Stimulated activated CD4-positive, alpha-beta T cell treated with anti-CD3 and anti-CD28 coated beads, Interleukin-4, amount 100 ng/mL, for 4 hours (primary cell): ENCODE measurements around the gene CLDN4.

Source experiments
- DNase-seq, 2 experiments: peaks; one replicate each; pipeline ENCODE4 v3.0.0-alpha.2; 2020

CLDN4 gene

DNA sequence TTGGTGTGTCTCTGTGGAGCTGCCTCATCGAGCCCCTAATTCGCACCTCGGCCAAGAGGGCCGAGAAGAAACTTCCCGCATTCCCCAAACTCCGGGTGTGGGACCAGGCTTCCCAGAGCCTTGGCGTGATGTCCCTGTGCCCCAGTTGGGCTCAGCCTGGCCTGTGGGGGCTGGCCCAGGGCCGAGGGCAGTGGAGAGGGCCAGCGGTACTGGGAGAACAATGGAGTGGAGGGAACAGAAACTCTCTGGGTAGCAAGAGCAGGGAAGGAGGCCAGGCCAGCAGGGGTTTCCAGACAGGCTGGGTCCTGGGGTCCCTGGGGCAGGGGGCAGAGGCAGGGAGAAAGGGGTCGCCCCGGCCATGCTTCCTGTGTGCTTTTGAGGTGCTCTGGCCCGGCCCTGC lies 46.2 kb downstream of the CLDN4 start:
- DNase-seq, result no peak

- no peak for DNase-seq
Observed at GRCh38 chr7:73879977-73880681, 49.3 kb downstream of the CLDN4 start.

GRCh38 chr7:73880755-73881328 lies 50.0 kb downstream of the CLDN4 start:
- no peak for DNase-seq

- DNase-seq, result no peak
Observed at GRCh38 chr7:73881352-73882046, 50.7 kb downstream of the CLDN4 start.

- no peak for DNase-seq
Observed at GRCh38 chr7:73882047-73882402, 51.2 kb downstream of the CLDN4 start.
